OCI-M1 (cell line): ENCODE measurements around the gene VPS37C.

ENCODE experiments used
- DNase-seq: peaks from one replicate; lab custom pipeline; 2025; lab: John Stamatoyannopoulos, UW

The VPS37C gene

DNA sequence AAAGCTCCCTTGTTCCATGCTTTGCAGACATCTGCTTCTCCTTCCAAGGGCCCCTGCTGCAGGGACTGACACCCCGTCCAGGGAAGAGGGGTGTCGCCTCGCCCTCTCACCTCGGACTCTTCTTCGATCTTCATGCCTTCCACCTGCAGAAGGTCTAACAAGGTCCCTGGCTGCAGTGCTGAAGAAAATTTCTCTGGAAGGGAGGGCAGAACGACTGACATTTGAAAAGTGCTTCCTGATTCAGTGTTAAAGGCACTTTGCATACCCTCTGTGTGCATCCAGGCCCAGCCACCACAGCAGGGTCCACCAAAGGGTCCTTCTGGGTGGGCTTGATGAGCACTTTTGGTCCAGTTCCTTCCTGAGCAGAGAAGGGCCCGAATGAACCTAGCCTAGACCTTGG is 28.1 kb downstream of the VPS37C start:
- DNase-seq = no peak

DNA sequence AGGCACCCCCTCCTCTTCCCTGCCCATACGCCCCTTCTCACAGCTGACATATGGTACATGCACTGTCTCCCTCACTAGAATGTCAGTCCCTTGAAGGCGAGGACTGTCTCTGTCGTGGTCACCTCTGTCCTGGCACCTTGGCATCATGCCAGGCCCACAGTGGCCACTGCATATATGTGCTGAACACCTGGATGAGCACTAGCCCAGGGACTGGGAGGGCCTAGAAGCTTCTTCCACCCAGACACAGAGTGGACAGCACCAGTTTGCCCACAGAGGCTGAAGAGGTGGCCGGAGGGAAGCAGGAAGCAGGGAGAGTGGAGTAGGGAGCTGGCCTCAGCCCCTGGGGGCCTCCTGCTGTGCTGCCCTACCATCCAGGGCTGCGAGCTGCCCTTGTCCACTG is 28.6 kb downstream of the VPS37C start:
- DNase-seq = no peak

DNA sequence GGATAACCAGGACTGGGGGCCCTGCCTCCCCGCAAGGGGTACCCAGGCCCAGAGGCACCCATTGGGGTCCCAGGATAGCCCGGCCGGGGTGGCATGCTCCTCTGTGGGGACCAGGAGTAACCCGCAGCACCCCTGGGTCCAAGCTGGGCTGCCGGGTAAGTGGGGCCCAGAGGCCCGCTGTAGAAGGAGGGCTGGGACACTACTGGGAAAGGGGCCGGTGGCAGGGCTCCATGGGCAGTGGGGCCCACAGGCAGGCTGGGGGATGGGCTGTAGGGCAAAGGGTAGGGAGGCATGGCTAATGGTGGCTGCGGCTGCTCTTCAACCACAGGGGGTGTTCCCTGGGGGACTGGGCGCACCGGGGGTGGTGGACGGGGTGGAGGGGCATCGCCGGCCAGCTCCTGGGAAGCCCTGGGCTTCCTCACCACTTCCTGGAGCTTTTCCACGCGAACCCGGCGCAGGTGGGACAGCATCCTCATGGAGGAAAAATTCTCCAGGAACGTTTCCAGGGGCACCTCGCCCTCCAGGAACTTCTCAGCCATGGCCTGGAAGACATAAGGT is 29.1 kb downstream of the VPS37C start:
- no peak for DNase-seq

DNA sequence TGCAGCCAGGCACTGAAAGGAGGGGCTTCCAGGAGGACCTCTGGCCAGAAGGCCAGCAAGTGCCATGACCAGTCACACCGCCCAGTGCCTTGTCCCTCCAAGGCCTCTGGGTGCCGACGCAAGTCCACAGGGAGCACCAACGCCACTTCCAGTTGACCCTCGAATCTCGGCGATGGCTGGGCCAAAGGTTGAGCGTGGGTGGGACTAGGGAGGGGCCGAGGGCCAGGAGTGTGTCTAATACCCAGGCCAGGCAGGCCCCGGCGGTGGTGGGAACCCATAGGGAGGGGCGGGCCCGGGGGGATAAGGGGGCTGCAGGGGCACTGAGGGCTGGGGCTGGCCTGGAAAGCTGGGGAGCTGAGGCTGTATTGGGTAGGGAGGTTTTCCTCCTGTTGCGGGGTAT is 29.6 kb downstream of the VPS37C start:
- DNase-seq = no peak

DNA sequence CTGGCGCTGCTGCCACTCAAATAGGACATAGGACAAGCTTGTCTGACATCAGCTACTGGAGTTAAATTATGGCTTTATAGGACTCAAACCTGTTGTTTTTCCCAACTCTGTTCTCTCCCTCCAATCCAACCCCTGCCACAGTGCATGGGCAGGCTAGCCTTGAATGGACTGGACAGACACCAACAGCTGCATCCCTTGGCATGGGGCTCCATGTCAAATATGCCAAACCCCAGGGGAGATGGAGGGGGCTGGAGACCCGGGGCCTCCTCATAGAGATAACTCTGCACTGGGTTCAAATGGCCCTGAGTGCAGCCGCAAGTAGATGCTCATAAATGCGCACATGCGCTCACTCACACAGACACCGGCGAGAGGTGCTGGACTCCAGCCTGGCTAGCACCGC is 30.0 kb downstream of the VPS37C start:
- DNase-seq = no peak

DNA sequence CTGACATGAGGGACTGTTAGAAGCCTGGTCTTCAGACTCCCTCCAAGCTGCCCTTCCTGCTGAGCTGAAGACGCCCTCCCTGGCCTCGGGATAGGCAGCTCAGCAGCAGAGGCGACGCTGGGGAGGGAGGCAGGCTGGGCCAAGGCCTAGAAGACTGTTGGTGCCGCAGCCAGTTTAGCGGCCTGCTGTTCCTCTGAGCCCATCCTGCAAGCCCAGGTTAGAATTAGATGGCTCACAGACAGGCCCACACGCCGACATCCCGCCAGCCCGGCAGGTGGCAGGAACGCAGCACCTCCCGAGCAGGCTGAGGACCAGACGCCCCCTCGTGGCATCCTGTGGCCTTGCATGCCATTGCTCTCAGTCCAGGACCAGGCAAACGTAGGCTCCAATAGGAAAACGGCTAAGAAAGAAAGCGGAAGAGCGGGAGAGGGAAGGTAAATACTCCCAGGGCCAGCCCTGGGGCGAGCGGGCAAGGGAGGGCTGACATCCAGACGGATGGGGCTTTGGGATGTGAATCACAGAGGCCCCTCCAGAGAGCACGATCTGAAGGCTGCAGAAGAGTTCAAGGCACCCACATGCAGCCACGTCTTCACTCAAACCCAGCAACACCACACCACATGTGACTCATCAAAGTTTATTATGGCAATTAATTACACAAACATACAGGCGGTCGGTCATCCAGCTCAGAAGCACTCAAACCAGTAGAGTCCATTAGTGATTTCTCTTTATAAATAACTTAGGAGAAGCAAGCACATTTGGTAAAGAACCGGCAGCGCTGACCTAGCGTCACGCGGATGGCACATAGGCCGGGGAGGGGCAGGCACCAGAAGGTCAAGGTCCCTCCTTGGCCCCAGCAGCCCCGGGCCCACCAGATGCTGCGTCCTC is 31.3 kb downstream of the VPS37C start:
- no peak for DNase-seq

DNA sequence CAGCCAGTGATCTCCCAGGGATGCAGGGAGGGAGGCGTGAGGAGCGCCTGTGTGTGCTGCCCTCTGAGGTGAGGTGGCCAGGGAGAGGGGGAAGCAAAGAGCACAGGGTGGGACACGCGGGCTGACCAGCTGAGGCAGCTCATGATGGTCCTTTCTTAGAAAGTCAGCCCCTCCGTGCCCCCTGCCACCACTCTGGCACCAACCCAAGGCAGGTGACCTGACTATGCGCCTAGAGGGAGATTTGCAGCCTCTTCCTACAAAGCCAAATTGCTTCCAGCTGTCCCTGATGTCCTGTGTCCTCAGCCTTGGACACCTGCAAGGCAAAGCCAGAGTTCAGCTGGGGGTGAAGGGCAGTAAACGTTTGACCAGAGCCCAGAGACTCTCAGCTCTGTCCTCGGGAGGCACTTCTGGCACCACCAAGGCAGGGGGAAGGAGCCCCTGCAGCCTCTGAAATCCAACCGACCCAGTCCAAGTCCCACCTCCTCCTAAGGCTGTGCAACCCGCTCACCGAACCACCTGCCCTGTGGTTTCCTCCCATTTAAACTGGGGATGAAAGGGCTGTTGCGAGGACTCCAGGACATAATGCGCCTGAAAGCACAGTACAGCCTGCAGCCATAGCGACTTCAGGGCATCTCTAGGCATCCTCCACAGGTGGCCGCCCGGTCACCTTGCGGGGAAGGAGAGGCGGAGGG is 32.1 kb downstream of the VPS37C start:
- DNase-seq = no peak

DNA sequence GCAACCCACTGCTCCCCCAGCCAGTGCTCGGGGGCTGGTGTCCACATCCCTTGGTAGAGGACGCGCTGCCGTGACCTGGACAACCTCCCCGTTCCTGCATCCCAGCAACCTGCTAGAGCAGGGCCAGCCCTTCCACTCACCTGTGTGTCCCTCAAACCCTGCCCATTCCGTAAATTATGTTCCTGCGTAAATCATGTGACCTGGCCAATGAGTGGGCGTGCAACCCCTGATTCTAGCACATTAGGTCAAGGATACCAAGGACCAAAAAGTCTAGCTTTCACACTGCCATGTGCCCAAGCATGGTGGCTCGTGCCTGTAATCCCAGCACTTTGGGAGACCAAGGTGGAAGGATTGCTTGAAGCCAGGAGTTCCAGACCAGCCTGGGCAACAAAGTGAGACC is 33.2 kb downstream of the VPS37C start:
- DNase-seq = no peak

DNA sequence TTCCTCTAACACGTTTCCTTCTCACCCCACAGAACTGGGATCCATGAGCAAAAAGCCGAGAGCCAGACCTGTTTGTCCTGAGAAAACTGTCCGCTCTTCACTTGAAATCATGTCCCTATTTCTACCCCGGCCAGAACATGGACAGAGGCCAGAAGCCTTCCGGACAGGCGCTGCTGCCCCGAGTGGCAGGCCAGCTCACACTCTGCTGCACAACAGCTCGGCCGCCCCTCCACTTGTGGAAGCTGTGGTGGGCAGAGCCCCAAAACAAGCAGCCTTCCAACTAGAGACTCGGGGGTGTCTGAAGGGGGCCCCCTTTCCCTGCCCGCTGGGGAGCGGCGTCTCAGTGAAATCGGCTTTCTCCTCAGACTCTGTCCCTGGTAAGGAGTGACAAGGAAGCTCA is 35.0 kb downstream of the VPS37C start:
- no peak for DNase-seq

DNA sequence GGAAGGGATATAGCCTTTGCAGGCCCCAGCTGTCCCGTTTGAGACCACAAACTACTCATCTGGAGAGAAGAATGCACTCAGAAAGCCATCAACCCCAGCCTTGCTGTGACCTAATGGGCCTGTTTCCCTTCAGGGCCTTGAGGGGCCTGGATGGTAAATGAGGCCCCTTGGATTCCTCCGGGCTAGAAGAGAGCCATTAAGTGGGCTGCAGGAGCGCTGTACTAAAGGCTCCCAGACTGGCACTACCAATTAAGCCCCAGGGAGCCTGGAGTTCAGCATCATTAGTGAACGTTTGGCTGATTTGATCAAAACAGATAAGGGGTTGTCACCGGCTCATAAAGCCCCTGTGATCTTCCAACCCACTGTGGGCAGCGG is 35.9 kb downstream of the VPS37C start:
- no peak for DNase-seq

DNA sequence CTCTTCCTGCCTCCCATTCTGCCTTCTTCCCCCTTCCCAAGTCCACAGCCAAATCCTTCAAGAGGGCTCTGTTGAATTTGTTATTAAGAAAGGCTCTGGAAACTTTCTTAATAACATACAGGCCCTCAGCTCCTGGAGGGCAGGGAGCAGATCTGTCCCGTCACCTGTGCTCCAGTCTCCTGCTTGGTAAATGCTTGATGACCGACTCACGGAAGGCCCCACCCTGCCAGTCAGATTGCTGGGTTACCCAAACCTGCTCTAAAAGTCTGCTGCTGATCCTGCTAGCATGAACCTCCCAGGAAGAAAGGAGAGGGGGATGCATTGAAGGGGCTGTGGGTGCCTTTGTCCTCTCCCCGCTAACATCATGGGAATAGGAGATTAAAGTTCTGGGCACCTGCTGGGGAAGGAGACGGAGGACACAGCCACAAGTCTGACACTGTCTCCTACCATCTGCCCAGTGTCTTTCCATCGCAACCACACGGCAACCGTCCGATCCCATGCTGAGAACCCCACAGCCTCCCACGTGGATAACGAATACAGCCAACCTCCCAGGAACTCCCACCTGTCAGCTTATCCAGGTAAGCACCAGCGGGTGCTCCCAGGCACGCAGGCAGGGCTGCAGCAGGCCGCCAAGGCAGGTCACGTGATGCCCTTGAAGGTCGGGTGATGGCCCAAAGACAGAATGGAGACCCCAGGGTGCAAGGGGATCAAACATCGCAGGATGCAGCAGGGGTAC is 36.5 kb downstream of the VPS37C start:
- DNase-seq = no peak

DNA sequence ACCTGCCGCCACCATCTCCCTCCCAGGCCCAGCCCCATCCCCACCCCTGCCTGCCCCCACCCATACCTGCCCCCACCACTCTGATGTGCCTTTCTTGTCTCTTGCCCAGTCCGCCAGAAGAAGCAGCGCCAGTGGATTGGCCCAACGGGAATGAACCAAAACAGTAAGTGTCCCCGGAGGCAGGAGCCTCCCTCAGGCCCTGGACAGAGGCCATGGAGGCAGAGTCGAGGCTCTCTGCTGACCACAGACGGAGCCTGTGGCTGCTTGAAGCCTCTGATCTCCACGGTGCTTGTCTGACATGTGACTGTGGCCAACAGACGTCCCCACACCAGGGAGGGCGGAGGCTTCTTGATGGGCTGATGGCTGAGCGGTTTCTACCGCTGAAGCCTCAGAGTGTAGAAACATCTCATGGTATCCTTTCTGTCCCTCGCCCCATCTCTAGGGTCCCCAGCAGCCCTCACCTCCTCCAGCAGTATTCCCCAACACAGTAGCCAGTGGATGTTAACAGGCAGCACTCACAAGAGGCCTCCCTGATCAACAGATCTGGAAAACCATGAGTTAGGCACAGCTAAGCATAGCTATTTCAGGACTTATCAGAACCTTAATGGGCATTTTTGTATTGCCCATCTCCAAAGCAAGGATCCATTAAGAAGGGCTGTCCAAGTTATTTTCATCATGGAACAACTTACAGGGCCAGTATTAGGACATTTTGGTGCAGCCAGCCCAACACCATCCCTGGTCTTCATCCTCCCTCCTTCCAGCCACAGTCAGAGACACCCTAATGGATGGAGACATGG is 37.3 kb downstream of the VPS37C start:
- DNase-seq = no peak

DNA sequence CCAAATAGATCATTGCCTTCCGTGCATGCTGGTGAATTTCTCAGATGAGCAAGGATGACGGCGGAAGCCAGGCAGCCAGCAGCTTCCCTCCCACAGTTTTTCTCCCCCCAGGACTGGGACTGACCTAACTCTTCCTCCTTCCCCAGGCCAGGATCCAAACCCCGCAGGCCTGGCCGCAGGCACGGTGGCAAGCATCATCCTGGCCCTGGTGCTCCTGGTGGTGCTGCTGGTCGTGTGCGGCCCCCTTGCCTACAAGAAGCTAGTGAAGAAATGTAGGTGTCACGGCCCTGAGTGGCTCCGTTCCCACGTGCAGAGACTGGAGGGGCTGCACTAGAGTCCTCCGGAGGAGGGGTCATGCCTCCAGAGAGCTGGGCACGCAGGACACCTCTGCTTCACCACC is 38.5 kb downstream of the VPS37C start:
- DNase-seq = no peak

DNA sequence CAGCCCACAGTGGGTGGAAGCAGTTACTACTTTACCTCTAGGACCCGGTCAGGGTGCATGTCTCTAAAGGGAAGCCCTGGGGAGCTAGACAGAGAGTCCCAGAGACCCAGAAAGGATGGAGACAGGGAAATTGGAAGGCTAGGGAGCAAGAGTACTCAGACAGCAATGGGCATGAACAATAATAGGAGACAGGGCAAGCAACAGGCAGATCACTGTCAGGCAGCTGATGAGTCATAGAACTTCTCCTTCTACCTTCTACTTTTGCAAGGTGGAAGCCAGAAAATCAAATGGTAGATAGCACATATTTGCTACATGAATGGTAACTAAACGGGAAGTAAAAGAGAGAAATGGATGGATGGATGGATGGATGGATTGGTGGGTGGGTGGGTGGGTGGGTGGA is 39.3 kb downstream of the VPS37C start:
- no peak for DNase-seq

DNA sequence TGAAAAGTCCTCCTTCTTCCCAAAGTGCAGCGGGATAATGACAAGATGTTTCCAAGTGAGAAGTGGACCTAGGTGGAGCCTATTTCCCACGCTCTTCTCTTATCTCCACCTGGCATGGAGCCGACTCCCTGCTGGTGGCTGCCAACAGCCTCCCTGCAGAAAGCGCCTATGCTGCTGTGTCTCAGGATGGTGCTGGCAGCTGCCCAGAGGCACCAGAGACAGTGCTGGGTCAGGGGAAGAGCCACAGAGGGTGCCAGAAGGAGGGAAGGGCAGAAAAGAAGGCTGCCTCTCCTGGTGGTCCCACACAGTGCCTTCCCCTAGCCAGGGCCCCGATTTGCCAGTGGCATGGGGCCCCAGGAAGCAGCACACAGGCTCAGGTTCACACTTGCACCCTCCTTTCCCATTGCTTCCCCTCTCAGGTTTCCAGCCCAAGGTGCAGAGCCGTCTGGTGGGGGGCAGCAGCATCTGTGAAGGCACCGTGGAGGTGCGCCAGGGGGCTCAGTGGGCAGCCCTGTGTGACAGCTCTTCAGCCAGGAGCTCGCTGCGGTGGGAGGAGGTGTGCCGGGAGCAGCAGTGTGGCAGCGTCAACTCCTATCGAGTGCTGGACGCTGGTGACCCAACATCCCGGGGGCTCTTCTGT is 39.9 kb downstream of the VPS37C start:
- no peak for DNase-seq

DNA sequence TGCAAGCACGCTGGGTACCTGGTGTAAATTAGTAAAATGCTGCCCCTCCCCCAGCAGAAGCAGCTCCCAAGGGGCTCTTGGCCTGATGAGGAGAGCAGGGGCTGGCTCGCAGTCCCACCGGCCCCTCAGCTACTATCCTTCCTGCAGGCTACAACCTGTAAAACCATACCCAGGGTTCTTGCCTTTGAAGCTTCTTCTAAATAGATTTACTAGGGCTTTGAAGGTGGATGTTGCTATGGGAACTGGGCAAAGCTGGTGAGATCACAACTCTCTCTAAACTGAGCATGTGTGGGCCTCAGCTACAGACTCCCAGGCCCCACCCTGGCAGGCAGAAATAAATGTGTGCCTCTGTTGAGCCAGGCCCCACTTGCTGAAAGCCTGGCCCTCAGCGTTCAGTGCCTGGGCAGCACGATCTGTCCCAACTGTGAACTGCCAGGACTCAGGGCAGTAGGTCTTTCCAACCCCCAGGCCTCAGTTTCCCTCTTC is 40.5 kb downstream of the VPS37C start:
- no peak for DNase-seq

DNA sequence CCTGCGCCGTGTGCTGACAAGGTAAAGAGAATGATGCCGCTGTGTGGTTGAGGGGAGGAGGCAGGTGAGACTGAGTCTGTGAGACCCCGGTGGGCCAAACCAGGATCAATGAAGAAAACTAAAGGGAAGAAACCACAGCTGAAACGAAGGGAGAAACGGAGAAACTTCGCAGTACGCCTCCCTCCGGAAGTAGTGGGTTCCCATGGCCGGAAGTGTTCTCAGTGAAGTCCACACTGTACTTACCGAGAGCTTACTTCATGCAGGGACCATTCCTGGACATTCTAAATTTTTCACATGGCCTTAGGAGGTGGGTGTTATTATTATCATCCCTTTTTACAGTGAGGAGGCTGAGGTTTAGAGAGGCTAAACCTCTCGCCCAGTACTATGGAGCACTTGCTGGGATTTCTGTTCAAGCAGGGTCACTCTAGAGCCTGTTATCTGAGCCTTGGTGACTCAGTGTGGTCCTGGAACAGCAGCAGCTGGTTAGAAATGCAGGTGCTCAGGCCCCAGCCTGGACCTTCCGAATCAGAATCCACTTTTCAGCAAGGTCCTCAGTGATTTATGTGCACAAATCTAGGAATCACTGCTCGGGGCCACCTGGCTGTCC is 41.0 kb downstream of the VPS37C start:
- DNase-seq = no peak

DNA sequence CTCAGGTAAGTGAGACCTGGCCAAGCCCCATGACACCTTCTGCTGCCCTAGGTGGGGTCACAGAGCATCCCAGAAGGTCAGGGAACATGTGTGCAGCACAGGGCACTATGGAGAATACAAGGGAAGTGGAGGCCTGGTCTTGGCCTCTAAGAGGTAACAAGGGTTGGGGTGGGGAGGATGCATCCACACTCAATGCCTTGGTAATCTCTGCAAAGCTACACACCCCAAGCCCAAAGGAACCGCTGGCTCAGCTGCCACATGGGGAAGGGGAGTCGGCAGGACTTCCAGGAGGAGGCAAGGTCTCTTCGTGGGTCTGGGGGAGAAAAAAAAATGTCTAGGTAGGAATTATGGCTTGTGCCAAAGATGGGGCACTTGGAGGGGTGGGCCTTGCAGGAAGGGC is 41.7 kb downstream of the VPS37C start:
- DNase-seq = no peak

DNA sequence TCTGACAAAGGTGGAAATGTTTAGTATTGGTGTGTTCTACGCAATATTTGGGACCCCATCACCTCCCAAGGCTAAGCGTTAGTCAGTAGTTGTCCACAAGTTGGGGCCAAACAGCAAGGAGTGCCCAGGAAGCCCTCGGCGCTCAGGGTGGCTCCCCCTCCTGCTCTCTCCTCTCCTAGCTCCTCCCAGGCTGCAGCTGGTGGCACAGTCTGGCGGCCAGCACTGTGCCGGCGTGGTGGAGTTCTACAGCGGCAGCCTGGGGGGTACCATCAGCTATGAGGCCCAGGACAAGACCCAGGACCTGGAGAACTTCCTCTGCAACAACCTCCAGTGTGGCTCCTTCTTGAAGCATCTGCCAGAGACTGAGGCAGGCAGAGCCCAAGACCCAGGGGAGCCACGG is 42.2 kb downstream of the VPS37C start:
- DNase-seq = no peak

DNA sequence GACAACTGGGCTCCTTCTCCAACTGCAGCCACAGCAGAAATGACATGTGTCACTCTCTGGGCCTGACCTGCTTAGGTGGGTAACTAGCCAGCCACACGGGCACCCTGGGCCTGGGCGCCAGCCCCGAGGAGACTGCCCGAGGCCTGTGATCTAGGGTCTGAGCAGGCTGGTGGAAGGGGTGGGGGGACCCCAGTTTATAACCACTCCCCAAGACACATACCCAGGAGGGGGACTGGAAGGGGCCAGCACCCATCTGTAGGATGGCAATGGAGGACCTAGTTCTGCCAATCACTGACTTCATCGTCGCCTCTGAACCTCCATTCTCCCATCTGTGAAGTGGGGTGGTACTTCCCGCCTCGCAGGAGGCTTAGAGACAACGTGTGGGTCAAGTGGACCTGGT is 42.8 kb downstream of the VPS37C start:
- DNase-seq = no peak

DNA sequence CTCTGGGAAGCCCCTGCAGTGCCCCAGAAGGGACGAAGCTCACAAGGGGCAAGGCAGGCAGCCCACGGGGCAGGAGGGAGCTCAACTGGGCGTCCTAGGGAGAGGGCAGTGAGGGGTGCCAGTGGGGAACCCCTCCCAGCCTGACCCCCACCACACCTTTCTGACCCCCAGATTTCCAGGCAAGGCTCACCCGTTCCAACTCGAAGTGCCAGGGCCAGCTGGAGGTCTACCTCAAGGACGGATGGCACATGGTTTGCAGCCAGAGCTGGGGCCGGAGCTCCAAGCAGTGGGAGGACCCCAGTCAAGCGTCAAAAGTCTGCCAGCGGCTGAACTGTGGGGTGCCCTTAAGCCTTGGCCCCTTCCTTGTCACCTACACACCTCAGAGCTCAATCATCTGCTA is 43.2 kb downstream of the VPS37C start:
- no peak for DNase-seq
